Suppressor macrophage treated with lipopolysaccharide for 1 hour (primary cell): ENCODE data around the gene CSF2.

Source experiments
- DNase-seq, 3 donors: peaks; one replicate each; pipeline ENCODE4 v3.0.0-alpha.2; 2020 to 2022

CSF2 gene

GRCh38 chr5:132073231-132074013 is at the start of gene CSF2:
Gene CSF2 (plus strand): TSS chr5:132073789. CDS start chr5:132073824, 35 bp downstream.
- peak; percentile 47 to 57 (median 55) for DNase-seq

DNA sequence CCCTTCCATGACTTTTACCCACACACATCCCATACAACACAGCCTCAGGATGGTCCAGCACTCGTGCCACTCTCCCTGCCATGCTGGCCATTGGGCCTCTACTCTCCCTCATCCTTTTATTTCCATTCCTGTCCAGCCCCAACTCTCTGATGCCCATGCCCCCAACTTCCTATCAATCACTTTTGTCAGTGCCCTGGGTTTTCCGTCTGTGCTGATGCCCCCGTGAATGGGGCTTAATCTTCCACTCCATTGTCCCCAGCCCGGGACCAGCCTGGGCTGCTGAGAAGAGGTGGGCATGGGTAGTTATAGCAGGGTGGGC is 49.5 kb upstream of the CSF2 start:
- no peak for DNase-seq

DNA sequence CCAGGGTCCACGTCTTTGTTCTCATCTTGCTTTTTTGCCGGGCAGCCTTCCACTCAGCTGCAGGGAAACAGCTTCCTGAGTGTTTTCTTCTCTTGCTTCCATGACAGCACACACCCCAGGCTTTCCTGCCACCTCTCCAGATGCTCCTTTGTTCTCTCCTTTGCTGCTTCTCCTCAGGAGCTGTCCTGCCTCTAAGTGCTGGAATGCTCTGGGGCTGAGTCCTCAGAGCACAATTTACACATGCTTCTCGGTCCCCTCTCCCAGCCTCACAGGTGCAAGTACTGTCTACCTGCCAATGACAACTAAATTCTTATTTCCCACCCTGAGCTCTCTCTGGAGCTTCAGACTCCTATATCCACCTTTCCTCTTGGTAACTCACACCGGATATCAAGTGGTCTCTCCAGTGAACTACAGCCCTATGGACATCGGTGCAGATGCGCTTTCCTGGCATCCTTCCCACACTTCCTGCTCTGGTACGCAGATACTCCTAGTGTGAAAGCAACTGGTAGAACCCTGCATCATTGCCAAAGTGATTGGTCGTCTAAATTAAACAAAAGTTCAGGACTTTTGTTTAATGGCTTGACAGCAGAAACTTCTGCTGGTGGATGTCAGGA is 48.7 kb upstream of the CSF2 start:
- DNase-seq: no peak

- DNase-seq: no peak
Measured at GRCh38 chr5:132025403-132025971, 48.1 kb upstream of the CSF2 start.

DNA sequence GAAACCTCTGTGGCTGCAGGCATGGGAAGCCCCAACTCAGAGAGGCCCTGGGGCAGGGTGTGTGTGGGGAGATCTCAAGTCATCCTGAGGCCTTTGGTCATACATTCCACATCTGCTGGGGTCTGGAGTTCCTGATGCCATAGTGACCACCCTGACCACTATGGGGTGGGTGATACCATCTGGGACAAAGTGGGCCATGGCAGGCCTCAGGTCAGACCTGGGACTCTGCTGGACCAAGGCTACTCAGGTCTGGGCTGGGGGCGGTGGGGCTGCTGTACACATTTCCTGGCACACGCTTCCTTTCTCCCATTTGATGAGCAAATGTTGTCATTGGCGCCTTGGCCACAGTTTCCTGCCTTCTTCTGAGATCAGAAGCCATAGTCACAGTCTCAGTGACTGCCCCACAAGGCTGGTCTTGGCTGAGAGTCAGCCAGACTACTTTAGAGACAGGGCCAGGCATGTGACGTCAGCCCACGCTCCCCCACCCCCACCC is 47.0 kb upstream of the CSF2 start:
- no peak for DNase-seq

DNA sequence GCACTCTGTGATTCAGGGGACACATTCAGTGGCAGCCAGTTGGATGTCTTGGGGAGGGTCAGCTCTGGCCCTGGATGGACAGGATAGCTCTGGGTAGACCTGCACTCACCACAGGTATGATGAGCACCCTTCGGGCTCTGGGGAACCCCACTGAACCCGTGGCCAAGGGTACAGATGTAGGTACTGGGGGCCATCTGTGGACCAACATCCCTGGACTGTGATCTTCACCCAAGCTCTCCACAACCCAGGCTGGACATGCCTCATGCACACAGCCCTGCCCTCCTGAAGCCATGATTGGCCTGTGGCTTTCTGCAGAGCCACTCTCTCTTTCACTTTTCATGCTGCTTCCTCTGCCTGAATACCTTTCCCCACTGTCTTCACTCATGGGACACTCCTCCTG is 46.6 kb upstream of the CSF2 start:
- no peak for DNase-seq

- DNase-seq: no peak
Measured at GRCh38 chr5:132029609-132030330, 43.8 kb upstream of the CSF2 start.

GRCh38 chr5:132030610-132031009 is 43.0 kb upstream of the CSF2 start:
- no peak for DNase-seq

- no peak for DNase-seq
Measured at GRCh38 chr5:132032196-132032595, 41.4 kb upstream of the CSF2 start.

- no peak for DNase-seq
Measured at GRCh38 chr5:132033122-132033521, 40.5 kb upstream of the CSF2 start.

DNA sequence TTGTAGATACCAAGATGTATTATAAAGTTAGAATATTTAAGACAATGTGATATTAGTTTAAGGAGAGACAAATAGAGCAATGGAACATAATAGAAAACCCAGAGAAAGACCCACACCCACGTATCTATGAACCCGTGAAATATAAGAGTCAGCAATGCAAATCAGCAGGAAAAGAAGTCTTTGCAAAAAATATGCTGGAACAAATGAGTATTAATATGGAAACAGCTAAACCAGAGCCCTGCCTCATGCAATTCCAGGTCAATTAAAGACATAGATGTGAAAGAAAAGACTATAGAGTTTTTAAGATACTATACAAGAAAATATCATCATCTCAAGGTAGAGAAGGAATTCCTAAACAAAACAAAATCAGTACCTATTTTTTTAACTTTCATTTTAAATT is 36.2 kb upstream of the CSF2 start:
- DNase-seq: no peak

- peak; percentile 93 to 97 (median 96) for DNase-seq
Measured at GRCh38 chr5:132044207-132044606, 29.4 kb upstream of the CSF2 start.

DNA sequence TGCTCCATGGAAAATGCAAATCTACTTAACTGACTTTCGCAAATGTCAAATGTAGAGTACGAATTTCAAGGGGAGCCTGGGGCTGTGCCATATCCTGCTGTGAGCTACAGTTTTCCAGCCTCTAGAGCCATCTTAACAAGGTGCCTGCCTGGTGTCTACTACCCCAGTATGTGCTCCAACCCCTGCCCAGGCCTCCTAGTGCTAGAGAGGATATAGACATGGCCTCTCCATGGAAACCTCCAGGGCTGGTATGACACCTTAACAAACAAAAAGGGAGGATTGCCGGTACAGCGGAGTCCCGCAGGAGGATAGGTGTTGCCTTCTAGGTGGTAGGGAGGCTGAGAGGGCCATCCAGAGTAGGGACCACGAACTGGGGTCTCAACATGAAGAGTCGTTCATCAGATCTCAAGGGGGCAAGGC is 26.7 kb upstream of the CSF2 start:
- no peak for DNase-seq

GRCh38 chr5:132049093-132049492 is 24.5 kb upstream of the CSF2 start:
- no peak for DNase-seq

GRCh38 chr5:132049559-132049958 is 24.0 kb upstream of the CSF2 start:
- DNase-seq: no peak

DNA sequence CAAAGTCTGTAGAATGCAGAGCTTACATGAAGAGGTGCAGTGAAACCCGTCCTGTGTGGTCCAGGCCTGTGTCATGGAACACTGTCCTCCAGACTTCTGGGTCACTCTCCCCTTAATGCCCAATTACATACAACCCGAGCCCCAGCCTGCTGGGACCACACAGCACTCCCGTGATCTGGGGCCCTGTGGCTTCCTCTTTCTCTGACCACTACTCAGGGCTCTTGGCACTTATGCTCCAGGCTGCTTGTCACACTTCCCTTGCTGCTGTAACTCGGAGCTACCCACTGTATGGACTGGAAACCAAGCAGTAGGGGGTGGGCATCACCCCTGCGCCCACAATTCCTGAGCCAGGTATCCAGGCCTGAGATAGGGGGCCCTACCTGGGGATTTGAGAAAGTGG is 23.5 kb upstream of the CSF2 start:
- DNase-seq: peak; percentile 80 to 85 (median 83)

DNA sequence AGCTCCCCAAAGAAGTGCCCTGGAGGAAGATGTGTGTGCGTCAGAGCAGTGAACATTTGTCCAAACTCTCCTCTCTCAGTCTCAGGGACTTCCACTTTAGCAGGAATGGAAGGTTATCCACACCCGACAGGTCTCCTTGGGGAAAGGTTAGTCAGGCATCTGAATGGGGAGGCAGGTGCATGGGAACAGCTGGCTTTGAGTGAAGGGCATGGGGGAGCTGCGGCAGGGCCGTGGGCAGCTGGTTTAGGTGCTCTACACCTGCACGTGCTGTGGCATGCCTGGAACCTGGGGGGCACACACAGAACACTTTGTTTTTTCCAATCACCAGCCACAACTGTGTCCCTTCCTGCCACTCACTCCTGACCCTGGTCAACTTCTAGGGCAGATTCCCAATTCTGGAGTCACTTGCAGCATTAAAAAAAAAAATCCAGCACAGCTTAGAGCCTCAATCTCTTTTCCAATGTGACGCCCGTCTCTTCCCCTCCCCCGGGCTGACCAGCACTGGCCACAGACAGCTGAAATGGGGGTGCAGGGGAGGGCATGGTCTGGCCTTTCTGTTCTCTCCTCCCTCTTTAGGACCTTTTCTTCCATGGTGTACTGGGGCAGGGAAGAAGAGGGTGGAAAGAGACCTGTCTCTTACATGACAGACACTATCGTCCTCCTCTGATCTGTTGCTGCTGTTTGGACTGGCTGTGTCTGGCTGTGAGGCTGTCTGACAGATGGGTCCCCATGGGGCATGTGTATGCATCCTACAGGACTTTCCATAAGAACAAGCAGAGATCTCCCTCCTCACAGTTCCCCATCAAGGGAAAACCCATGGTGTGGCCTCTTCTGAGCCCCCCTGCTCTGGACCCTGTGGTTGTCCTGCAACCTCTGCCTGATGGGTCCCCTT is 22.7 kb upstream of the CSF2 start:
- DNase-seq: no peak

- DNase-seq: no peak
Measured at GRCh38 chr5:132052520-132052919, 21.1 kb upstream of the CSF2 start.

DNA sequence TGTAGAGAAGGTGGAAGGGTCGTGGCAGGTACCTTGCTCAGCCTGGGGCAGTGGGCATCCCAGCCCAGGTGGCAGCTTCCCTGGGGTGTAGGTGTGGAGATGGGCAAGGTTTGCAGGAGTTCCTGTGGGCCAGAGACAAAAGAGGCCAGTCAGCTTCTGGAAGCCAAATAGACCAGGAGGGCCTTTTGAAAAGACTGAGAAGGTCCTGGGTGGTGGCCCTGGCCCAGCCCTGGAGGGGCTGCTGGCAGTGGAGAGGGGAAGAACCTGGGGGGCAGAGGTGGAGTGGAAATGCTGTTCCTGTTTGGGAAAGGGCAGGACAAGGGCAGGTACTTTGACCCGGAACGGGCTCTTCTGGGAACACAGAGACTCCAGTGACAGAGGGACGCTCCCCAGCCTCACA is 20.1 kb upstream of the CSF2 start:
- DNase-seq: no peak

DNA sequence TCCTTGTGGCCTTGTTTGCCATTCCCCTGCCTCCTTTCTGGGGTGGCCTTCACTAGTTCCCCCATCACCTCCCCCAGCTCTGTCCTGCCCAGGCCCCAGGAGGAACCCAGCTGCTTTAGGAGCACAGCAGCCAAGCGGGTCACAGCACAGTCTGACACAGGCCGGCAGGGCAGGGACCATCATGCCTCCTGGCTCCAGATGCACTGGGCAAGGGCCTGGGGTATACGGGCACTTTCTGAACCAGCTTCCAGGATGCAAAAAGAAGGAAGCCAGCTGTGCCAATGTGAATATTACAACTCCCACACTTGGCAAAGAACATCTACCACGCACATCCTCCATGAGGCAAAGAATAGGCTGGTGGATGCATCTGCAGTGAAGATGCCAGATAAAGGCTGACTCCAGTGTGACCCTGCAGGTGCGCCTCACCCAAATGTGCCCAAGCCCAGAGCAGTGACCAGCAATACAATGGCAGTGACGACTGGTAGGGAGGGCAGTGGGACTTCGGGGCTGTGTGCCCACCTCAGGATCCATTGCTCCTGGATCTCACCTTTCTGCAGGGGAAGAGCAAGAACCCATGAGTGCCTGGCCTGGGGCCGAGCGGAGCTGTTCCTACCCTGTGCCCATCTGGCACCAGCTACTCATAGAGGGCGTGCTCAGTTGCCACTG is 19.4 kb upstream of the CSF2 start:
- no peak for DNase-seq

DNA sequence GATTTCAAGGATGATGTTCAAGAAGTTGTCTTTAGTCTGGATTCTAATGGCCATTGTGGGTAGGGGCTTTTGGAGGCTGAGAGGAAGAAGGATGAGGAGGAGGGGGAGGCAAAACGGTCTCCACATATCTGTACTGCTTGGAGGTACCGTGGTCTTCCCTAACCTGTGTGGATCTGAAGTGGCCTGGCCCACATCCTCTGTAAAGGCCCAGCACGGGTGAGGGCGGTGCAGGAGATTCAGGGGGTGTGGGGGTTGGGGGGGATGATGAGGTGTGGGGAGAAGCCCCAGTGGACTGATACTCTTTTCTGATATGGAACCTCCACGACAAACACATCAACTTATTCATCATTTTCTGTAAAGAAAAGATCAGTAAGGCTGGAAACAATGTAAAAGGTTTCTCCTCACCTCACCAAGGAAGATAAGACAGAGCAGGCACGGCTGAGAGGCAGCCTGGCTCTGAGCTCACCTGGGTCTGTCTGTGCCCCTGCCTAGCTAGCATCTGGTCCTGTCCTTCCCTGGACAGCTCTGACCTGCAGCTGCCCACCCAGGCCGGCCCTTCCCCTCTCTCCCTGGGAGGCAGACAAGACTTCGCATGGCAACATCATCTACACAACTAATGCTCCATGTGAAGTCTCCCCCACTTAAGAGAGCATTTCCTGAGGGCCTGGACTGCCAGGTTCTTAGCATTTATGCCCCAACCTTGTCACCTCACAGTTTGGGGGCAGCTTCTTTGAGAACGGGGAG is 18.7 kb upstream of the CSF2 start:
- DNase-seq: no peak
